GM19240 (cell line): ENCODE results near the gene CKAP5.
"Not testable (repeated sequence)": the region's sequence is repeated elsewhere in the genome, so short reads cannot be mapped to it uniquely, and the experiment has no call there.

Experiments used
- DNase-seq: peaks from one replicate; pipeline ENCODE4 v3.0.0; 2011; ENCODE audit warnings: low spot score; ENCODE audit not compliant: insufficient read length

Gene CKAP5

DNA sequence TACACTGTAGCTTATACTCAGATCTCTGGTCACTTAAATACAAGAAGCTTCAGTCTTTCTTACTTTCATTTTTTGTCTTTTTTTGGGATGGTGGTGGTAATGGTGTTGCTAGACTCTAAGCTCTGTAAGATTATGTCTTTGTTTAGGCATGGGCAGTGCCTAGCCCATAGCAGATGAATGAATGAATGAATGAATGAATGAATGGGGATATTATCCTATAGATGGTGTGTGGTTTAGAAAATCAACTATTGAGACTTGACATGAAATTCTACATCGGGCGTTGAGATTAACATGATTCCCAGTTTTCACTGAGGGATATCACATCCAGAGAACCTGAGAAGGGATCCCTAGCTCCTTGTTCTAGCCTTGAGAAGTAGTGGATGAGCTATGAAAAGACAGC is 9.8 kb upstream of the CKAP5 start:
- no peak for DNase-seq

DNA sequence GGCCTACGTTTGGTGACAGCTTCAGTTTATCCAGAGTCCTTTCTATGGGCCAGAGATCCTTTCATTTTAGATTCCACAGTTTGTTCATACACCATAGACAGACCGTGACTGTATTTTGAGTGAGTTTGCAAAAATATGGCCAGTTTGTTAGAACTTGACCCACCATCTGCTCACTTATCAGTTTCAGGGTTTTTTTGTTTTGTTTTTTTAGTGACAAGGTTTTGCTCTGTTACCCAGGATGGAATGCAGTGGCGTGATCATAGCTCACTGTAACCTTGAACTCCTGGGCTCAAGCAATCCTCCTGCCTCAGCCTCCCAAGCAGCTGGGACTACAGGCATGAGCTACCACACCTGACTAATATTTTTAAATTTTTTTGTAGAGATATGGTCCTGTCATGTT is 9.1 kb upstream of the CKAP5 start:
- no peak for DNase-seq

DNA sequence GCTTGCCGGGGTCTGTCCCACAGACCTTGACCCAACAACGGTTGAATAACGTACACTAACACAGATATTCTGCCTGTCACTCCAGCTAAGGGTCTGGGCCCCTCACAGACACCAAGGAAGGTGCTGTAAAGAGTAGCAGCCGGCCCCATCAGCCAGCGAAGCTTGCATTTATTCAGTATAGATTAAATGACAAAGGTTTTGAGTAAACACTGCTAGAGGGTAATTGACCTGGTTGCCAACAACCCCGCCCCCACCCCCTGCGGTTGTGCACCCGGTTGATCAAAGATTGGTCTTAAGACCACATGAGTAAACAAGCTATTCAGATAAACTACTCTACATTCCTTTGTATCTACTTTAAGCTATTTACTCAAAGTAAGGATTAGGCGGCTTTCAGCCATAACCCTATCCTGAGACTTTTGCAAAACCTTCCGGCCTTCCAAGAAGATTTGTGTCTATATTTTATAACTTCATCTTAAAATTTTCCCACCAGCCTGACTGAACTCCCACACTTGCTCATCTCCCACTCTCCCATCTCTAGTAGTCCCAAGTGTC is 4.8 kb upstream of the CKAP5 start:
- DNase-seq = no peak

DNA sequence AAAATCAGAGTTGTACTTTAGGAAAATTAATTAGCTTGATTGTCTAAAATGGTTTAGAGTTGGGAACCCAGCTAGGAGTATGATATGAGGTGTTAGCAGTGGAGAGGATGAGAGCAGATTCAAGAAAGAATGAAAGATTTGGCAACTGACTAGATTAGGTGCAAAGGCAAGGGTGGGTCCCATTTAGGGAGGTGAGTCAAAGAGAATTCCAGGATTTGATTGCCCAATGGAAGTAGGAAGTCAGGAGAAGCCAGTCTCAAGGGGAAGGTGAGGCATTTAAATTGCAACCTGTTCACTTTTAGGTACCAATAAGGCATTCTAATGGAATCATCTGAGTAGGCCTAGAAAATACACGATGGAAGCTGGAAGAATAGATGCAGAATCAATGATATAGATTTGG is 3.6 kb upstream of the CKAP5 start:
- DNase-seq = no peak

DNA sequence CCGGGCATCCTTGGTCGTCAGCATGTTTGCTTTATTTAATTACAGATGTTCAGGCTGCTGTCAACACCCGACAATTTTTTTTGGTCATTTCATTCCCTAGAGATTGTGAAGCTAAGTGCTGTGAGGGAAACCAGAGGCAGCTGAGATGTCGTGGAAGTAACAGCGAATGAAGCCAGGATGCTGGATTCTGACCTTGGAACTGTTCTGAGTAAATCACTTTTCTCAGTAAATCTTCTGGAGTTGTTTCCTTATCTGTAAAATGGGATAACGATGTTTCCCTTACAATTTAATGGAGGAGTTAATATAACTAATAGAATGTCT is 390 bp upstream of the CKAP5 start:
- DNase-seq = no peak

DNA sequence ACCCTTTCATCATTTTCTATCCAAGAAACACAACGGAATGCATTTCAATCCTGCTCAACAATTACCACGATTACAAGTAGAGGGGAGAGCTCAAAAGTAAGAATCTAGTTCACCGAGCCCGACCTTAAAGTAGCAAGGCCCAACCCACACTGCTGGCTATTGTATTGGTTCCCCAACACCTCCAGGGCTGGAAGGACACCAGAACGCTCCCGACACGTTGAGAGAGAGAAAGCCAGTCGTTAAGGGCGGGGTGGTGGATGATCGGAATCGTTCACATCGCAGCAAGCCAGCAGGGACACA is 690 bp downstream of the CKAP5 start:
- no peak for DNase-seq

DNA sequence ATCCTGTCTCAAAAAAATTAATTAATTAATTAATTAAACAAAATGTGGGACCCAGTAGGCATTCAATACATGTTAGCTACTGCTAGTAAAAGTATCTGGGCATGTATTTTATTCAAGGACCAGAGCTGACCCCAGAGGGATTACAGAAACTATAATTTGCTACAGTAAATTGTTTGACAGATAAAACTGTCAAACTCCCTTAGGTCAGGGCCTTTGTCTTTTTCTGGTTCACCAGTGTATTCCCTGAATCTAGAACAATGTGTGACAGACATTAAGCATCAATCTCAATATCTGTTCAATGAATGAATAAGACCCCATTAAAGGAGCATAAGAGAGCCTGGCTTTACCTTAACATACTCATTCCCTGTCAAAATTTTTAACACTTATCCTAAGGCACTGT is 6.0 kb downstream of the CKAP5 start:
- DNase-seq = no peak

DNA sequence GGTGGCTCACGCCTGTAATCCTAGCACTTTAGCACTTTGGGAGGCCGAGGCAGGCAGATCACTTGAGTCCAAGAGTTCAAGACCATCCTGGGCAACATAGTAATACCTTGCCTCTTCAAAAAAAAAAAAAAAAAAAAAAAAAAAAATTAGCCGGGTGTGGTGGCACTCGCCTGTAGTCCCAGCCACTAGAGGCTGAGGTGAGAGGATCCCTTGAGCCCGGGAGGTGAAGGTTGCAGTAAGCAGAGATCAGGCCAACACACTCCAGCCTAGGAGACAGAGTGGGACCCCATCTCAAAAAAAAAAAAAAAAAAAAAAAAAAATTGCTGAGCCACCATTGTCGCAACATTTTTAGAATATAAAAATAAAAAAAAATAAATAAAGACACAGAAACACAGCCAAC is 7.6 kb downstream of the CKAP5 start:
- no peak for DNase-seq

DNA sequence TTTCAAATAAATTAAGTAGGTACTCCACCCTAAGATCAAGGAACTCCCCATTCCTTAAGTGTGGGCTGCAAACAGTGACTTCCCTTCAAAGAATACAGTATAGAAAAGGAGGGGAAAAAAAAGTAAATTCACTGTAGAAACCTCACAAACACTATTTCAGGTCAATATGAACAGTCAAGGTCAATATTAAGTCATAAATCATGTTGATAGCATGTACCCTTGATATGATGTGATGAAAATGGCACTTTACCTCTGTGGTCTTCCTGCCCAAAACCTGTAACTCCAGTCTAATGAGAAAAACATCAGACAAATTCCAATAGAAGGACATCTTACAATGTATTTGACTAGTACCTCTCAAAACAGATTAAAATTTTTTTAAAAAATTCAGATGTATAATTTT is 8.2 kb downstream of the CKAP5 start:
- DNase-seq = no peak

DNA sequence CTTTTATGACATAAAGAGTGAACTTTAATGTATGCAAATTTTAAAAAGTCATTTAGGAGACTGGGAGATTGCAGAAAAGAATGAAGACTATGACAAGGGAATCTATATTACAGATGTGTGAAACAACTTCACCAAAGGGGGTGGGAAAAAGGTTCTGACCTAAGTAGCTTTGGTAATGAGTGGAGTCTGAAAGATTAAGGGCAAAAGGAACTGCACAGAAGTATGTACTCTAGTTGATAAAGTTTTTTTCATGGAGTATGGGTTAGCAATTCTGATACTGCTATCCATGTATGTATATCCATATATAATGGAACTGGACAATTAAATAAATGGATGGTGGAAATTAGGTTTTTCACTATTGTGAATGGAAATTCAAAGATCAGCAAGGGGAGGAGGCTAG is 9.2 kb downstream of the CKAP5 start:
- DNase-seq = no peak

DNA sequence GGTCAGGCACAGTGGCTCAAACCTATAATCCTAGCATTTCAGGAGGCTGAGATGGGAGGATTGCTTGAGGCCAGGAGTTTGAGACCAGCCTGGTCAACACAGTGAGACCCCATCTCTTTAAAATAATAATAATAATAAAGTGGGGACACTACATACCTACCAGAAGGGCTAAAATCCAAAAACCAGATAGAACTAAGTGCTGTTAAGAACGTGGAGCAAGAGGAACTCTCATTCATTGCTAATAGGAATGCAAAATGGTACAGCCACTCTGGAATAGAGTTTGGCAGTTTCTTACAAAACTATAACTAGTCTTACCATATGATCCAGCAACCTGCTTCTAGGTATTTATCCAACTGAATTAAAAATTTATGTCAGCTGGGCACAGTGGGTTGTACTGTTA is 9.6 kb downstream of the CKAP5 start:
- DNase-seq = no peak

DNA sequence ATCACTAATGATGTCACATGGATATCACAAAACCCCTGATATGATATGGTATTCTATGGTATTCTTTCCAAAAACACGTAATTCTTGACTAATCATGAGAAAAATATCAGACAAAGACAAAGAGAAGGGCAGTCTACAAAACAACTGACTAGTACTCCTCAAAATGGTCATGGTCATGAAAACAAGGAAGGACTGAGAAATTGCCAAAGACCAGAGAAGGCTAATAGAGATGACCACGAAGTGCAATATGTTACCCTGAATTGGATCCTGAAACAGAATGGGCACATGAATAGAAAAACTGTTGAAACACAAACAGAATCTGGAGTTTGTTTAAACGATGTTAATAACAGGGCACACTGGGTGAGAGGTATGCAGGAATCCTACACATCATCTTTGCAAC is 10.2 kb downstream of the CKAP5 start:
- no peak for DNase-seq

DNA sequence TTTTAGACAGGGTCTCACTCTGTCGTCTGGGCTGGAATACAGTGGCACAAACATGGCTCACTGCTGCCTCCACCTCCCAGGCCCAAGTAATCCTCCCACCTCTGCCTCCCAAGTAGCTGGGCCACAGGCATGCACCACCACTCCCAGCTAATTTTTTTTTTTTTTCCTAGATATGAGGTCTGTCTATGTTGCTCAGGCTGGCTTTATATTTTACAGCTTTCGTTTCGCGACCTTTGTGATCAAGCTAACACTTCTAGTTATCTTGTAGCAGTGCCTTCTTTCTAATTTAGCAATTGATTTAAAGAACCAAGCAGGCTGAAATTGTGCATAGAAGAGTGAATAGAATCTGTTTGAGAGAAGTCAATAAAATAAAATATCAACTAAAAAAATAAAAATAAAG is 11.3 kb downstream of the CKAP5 start:
- DNase-seq = no peak

DNA sequence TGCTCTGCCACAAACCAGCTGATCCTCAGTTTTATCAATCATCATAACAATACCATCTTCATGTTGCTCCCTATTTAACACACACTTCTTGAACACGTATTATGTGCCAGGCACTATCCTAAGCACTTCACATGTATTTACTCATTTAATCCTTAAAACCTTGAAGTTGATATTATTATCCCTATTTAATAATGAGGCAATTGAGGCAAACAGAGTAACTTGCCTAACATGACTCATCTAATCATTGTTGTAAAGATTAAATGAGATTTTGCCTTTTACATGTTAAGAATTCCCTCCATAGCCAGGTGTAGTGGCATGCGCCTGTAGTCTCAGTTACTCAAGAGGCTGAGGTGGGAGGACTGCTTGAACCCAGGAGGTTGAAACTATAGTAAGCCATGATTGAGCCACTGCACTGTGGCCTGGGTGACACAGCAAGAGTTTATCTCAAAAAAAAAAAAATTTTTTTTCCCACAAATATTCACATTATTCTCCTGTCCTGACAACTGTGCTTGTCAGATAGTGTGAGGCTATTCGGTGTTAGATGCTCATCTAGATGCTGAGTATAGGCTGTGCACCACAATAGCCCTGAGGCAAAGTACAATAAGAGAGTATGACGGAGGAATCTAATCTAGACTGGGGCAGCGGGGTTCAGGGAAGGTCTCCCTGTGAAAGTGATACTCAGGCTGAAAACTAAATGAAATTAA is 13.4 kb downstream of the CKAP5 start:
- DNase-seq = no peak

DNA sequence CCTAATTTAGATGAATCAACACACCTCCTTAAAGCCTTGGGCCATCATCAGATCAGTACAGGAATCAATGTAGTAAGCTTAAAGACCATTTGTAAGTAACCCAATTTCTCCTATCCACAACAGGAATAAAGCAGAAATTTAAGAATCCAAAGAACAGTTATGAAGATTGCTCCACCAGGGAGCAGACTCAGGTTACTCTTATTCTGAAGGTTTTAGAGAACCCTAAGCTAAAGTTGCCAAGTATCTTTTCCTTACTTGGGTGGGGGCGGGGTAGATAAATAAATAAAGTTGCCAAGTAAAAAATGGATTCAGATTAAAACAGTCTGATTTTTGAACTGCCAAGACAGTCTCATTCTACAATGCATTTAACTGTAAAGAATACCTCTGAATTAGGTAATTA is 18.1 kb downstream of the CKAP5 start:
- DNase-seq = no peak

DNA sequence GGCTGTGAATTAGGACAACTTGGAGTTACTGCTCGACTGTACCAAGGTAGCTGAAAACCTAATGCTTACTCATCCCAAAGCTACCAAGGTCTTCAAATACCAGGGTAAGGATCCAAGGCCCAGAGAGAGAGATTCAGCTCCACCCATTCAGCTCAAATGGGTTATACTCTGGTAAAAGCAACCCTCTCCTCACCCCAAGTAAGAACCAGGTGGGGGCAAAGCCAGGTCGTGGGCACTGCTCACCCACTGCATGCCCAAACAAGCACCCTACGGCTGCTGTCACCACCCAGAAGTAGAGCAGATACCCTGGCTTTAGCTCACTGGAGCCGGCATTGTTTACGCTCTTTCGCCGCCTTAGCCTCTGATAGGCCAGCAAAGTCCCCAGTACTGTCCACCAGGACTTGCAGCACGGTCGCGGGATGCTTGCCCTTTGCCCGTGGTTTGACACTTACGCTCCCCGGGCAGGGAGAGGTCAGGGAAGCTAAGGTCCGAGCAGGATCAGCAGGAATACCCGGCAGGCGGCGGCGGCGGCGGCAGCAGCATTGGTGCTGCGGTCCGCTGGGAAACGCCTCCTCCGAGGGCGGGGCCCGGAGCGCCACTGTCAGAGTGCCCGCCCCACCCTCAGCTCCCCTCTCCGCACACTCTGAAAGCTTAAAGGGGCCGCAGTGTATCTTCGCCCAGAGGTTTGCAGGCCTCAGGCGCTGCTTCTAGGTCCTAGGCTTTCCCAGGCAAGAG is 19.6 kb downstream of the CKAP5 start:
- peak; percentile 11 for DNase-seq

DNA sequence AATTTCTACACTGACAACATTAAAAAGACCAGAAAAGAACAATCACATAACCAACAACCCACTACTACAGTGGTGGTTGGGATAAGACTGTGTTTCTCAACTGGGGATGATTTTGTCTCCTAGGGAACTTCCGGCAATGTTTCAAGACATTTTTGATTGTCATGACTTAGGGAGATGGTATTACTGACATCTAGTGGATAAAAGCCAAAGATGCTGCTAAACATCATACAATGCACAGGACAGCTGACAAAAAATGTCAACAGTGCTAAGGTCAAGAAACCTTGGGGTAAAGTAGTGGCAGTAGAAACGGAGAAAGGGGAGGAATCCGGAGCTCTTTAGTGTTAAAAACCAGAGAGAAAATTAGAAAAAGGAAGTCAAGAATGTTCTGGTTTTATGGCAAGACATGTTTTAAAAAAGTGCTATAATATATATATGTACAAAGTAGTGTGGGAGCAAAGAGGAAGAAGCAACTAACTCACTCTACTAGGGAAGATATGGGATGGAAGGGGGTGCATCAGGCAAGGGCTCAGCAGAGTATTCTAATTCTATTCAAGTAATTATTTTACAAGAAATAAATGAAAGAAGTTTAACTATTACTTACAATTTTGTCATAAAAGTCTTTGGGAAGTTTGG is 37.2 kb downstream of the CKAP5 start:
- DNase-seq = no peak

DNA sequence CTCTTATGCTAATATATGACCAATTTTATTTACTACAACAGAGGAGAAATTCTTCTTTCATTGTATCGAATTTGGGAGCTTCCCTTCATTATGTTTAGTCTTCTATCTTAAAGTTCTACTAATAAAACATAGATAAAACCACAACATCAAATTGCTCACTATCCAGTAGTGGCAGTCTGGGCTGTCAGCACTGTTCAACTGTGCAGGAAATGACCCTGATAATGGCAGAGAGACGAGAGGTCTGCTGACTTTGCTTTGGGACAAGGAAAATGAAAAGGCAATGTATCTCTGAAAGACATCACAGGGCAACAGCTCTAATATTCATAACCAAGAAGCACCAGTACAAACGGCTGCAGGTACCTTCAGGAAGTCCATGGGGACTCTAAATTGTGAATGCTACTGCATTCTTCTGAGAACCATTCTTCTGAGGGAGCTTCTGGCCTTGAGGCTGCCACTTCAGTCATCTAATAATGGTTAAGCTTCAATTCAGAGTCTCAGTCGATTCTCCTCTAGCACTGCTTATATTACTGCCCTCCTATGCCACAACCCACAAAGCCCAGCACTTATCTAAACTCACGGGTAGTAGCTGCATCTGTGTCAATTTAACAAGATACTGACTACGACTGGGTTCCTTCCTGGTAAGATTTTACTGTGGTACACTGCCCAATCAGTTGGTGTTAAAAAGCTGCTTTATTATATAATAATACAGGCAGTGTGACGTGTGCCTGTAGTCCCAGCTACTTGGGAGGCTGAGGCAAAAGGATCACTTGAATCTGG is 44.2 kb downstream of the CKAP5 start:
- DNase-seq = no peak

DNA sequence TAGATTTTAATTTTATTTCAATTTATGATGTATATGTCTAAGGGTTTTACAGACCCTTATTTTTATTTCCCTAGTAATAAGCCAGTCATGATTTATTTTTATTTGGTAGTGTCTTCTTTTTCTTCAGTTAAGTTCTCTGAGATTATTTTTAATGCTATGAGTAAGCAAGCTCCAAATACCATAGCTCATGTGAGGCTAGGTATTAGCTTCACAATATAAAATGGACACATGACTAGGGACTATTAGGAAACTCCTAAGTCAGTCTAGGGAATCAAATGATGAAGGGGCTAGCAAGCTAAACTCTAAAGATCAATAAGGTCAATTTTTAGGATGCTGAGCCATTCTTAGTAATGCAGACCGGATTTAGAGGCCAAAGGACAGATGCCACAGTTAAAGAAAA is 45.9 kb downstream of the CKAP5 start:
- DNase-seq = no peak

DNA sequence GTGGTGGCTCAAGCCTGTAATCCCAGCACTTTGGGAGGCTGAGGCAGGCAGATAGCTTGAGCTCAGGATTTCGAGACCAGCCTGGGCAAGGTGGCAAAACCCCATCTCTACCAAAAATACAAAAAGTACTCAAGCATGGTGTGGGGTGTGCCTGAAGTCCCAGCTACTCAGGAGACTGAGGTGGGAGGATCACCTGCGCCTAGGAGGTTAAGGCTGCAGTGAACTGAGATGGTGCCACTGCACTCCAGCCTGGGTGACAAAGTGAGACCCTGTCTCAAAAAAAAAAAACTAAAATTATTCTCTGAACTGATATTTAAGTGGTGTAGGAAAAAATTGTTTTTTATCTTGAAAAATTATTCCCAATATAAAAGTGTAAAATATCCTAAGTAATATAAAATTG is 46.4 kb downstream of the CKAP5 start:
- not testable (repeated sequence) for DNase-seq

DNA sequence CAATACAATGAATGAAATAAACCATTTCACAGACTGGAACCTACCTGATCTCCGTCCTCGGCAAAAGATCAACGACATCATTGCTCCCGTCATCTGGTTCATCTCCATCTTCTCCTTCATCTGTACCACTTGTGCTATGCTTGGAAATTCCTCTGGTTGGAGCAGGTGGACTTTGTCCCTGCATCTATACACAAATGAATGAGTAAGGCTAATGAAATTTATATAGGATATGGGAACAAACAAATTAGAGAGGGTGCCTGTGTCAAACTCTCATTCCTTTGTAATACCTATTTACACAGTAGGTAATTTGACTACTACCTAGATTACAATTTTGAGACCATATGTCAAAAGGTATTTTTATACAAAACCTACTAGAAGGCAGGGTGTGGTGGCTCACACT is 67.7 kb downstream of the CKAP5 start:
- no peak for DNase-seq

DNA sequence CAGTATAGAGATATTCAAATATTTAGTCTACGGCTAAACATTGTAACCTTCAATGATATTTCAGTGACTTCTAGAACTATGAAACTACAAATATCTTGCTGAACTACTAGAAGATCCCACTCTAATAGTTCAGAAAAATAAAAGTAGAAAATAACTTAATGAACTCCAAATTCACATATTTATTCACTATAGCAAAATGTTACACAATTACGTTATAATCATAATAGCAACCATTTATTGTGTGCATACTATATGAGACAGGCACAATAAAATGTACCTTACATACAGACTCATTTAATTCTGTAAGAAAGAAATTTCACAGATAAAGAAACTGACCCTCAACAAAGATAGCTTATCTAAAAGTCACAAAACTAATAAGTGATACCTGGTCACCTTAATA is 69.2 kb downstream of the CKAP5 start:
- DNase-seq = no peak
